ENCODE results near the gene PRKCG.

Gene PRKCG

DNA sequence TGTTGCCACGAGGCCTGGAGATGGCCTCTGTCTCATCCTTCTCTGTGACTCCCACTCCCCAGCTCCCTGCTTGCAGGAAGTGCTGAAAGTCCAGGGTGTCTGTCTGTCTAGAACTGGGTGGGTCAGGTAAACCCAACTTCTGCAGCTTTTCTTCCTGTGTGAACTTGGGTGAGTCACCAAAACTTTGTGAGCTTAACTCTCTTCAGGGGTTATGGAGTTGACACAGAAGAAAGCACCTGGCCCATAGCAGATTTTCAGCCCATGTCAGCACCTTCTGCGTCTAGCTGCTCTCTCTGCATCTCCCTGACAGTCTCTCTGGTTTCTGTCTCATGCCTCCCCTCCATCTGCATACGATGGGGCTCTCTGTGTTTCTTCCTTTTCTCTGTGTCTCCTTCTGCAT, 22.9 kb downstream of the PRKCG start:
- H3K4me1 Mint-ChIP-seq: peaks cover 48% of the 10 kb centered on the region
- no peaks in the 10 kb centered on the region for H3K9me3 Mint-ChIP-seq
- no peak for DNase-seq (ENCODE audit: low spot score in 2 of 2)
- H3K27ac Mint-ChIP-seq: no peak overlapping the region
- no peak overlapping the region for H3K4me3 Mint-ChIP-seq
- ATAC-seq: no peak
- peaks cover 6% of the 10 kb centered on the region for H3K36me3 Mint-ChIP-seq

DNA sequence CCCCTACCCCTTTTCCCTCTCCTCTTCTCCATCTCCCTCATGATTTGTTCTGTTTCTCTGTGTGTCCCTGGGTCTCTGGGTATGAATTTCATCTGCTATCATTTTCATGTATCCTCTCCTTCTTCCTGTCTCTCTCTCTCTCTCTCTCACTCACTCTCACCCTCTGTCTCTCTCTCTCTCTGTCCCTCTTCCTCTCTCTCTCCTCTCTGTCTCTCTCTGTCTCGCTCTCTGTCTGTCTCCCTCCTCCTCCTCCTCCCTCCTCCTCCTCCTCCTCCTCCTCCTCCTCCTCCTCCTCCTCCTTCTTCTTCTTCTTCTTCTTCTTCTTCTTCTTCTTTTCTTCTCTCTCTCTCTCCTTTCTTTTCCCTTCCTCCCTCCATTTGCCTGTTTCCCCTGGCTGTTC, 23.8 kb downstream of the PRKCG start:
- H3K4me3 Mint-ChIP-seq: no peak overlapping the region
- H3K4me1 Mint-ChIP-seq: peaks cover 57% of the 10 kb centered on the region
- DNase-seq (ENCODE audit: low spot score in 2 of 2) (no peak), ATAC-seq (no peak)
- no peaks in the 10 kb centered on the region for H3K9me3 Mint-ChIP-seq
- no peak overlapping the region for H3K27ac Mint-ChIP-seq
- H3K36me3 Mint-ChIP-seq: peaks cover 6% of the 10 kb centered on the region

DNA sequence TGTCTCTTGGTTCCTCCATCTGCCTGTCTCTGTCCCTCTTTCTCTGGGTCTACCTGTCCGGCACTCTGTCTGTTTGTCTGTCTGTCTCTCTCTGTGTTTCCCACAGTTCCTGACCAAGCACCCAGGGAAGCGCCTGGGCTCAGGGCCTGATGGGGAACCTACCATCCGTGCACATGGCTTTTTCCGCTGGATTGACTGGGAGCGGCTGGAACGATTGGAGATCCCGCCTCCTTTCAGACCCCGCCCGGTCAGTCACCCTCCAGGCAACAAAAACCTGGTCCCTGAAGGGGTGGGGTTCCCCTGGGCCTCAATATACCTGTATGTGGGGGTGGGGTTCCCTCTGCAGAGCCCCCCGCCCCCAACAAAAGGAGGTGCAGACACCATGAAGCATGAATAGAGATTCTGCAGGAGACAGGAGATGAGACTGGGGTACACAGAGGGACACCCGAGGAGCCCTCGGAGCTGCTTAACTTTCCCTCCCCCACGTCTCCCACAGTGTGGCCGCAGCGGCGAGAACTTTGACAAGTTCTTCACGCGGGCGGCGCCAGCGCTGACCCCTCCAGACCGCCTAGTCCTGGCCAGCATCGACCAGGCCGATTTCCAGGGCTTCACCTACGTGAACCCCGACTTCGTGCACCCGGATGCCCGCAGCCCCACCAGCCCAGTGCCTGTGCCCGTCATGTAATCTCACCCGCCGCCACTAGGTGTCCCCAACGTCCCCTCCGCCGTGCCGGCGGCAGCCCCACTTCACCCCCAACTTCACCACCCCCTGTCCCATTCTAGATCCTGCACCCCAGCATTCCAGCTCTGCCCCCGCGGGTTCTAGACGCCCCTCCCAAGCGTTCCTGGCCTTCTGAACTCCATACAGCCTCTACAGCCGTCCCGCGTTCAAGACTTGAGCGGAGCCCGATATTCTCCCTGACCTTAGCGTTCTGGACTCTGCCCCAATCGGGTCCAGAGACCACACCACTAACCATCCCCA, 24.5 kb downstream of the PRKCG start:
- Mint-ChIP-seq H3K9me3 (no peaks in the 10 kb centered on the region), H3K4me3 (peak overlapping the region; percentile 9), H3K36me3 (peaks cover 6% of the 10 kb centered on the region), H3K4me1 (peaks cover 57% of the 10 kb centered on the region), H3K27ac (no peak overlapping the region)
- peak; percentile 69 to 88 for DNase-seq (ENCODE audit: low spot score in 2 of 2)
- peak; percentile 69 for ATAC-seq

DNA sequence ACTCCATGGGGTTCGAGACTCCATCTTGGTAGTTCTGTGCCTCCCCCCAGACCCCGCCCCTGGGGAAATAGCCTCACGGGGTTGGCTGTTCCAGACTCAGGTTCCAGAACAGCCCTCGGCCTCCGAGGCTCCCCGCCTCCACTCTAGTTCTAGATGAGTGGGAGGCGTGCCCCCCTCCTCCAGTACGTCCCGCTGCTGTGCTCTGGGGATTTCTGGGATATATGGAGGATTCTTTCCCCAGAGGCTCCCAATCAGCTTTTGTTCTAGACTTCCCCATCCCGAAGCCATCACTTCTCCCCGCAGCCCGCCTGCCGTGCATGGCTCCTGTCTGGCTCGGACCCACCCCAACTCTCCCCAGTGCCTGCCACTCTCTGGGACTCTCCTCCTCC, 25.2 kb downstream of the PRKCG start:
- Mint-ChIP-seq H3K4me1 (peaks cover 57% of the 10 kb centered on the region), H3K36me3 (peaks cover 6% of the 10 kb centered on the region), H3K4me3 (peak overlapping the region; percentile 9), H3K9me3 (no peaks in the 10 kb centered on the region), H3K27ac (no peak overlapping the region)
- DNase-seq (ENCODE audit: low spot score in 2 of 2) (no peak), ATAC-seq (no peak)

DNA sequence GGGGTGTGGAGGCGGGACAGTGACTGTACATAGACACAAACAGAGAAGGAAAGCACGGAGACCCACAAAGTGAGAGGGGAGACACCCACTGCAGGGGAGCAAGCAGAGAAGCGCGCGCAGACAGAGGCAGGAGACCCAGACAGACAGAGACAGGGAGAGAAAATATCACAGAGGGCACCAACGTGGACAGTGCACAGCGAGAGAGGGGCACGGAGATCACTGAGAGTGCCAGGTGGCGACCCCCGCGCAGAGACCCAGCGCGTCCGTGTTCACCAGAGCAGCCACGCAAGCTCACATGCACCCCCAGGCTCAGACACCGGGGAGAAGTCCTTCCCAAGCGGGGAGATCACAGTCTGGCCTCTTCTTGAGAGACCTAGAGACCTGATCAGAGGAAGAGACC, 25.7 kb downstream of the PRKCG start:
- H3K4me1 Mint-ChIP-seq: peaks cover 57% of the 10 kb centered on the region
- H3K36me3 Mint-ChIP-seq: peaks cover 6% of the 10 kb centered on the region
- peak overlapping the region; percentile 9 for H3K4me3 Mint-ChIP-seq
- DNase-seq (ENCODE audit: low spot score in 2 of 2): no peak
- H3K9me3 Mint-ChIP-seq: no peaks in the 10 kb centered on the region
- no peak overlapping the region for H3K27ac Mint-ChIP-seq
- no peak for ATAC-seq

DNA sequence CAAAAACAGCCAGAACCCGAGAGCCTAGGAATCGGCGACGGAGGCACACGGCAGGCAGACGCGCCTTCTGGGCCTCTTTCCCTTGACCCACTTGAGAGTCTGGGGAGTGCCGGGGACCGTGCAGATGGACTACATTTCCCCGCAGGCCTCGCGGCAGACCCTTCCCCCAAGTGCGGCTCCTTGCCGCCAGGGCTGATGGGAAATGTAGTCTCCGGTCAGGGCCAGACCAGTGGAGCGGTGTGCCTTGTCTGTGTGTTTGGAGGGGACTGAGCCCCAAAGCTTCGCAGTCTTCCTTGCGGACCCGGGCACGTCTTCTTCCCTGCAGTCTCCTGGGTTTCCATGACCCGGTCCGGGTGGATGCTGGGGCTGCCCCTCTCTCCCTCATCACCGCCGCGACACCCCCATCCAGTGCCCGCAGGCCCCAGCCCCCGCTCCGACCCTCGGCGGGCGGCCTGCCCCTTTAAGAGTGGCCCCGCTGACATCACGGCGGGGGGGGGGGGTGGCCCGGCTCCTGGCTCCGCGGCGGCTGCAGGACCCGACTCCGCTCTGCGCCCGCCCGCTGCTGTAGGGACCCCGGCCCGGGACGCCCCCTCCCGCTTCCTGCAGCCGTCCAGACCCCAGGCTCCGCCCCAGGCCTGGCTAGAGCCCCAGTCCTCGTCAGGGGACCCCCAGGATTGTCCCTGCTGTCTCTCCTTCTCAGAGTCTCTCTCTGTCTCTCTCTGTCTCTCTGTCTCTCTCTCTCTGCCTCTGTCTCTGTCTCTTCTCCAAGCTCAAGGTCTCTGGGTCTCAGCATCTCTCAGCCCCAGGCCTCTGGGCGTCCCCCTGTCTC, 26.3 kb downstream of the PRKCG start:
- DNase-seq (ENCODE audit: low spot score in 2 of 2): peak in 1 of 2 donors; percentile 66
- Mint-ChIP-seq H3K36me3 (peaks cover 4% of the 10 kb centered on the region), H3K4me1 (peaks cover 57% of the 10 kb centered on the region), H3K27ac (no peak overlapping the region), H3K9me3 (no peaks in the 10 kb centered on the region), H3K4me3 (peak overlapping the region; percentile 31)
- ATAC-seq: peak; percentile 75

DNA sequence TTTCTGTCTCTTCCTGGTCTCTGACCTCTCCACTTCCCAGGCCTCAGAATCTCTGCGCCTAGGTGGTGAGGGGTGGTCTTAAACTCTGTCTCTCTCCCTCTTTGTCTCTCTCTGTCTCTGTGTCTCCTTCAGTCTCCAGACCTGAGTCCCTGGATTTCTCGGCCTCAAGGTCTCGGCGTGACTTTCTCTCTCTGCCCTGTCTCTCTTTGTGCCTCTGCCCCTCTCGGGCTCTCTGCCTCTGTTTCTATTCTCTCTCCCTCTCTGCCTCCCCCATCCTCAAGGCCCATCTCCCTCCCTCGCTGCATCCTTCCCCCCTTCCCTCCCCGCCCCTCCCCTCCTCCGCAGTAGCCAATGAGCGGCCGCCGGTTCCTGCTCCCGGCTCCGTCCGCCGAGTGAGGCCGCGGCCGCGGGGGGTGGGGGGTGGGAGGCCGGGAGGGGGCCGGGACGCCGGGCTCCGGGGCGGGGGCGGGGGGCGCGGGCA, 27.0 kb downstream of the PRKCG start, which contains the start of gene CACNG7:
Gene CACNG7 (plus strand): TSS at position 344 of the 481 bp plus-strand sequence. CDS start 3,554 bp downstream, outside the sequence.
- Mint-ChIP-seq H3K4me1 (peaks cover 57% of the 10 kb centered on the region), H3K9me3 (no peaks in the 10 kb centered on the region), H3K27ac (no peak within 1 kb of the TSS), H3K36me3 (no peaks in the 10 kb centered on the region), H3K4me3 (peak within 1 kb of the TSS; percentile 31)
- no peak for DNase-seq (ENCODE audit: low spot score in 2 of 2)
- no peak for ATAC-seq

DNA sequence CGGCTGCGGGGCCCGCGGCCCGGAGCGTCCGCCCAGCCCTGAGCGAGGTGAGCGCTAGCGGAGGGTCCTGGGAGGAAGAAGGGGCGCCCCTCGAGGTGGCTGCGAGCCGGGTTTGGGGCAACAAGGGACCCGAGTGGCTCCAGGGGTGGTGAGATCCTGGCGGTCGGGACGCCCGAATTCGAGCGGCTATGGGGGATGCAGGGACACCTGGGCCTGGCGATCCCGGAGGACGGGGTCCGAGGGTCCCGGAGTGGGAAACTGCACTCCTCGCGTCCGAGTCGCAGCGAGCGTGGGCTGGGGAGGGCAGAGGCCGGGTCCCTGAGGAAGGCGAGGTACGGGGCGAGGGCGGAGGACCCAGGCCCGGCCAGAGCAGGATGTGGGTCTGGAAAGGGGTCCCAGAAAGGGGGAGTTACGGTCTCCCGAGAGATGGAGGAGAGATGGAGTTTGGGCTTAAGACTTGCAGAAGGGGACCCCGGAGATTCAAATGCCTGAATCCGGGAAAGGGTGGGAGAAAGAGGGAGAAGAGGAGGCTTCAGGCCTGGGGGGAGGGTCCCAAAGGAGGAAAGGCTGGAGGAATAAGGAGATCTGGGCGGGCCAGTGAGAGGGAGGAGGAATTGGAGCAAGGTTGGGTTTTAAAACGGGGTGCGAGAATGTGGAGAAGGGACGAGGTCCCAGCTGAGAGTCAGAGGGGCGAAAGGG, 27.6 kb downstream of the PRKCG start:
- Mint-ChIP-seq H3K36me3 (no peaks in the 10 kb centered on the region), H3K4me3 (no peak overlapping the region), H3K27ac (no peak overlapping the region), H3K9me3 (no peaks in the 10 kb centered on the region), H3K4me1 (peaks cover 57% of the 10 kb centered on the region)
- DNase-seq (ENCODE audit: low spot score in 2 of 2) (no peak), ATAC-seq (no peak)

DNA sequence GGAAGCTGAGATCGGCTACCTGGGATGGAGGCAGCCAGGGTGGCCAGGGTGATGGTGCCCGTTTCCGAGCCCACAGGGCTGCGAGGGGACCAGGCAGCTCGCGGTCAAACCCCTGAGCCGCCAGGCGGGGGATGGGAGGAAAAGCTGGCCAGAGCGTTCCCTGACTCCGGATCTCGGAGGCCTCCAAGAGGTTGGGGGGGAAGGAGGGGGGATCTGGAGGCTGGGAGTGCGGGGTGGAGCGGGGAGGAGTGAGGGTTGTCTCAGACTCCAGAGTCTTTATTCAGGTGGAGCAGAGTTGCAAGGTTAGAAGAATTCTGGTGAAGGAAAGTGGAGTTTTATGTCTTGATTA, 28.1 kb downstream of the PRKCG start:
- no peak for ATAC-seq
- Mint-ChIP-seq H3K36me3 (no peaks in the 10 kb centered on the region), H3K4me1 (peaks cover 53% of the 10 kb centered on the region), H3K4me3 (no peak overlapping the region), H3K27ac (no peak overlapping the region), H3K9me3 (peaks cover 3% of the 10 kb centered on the region)
- no peak for DNase-seq (ENCODE audit: low spot score in 2 of 2)

DNA sequence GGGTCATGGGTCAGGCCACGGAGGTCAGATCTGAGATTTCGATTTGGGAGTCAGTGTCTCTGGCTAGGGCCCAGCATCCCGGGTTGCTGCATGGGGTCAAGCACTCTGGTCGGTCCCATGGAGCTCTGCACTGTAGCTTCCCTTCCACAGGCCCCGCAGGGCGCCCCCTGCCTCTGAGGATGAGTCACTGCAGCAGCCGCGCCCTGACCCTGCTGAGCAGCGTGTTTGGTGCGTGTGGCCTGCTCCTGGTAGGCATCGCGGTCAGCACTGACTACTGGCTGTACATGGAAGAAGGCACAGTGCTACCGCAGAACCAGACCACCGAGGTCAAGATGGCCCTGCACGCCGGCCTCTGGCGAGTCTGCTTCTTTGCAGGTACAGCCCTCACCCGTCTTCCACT, 30.7 kb downstream of the PRKCG start:
- no peak overlapping the region for H3K27ac Mint-ChIP-seq
- no peak for ATAC-seq
- DNase-seq (ENCODE audit: low spot score in 2 of 2): no peak

DNA sequence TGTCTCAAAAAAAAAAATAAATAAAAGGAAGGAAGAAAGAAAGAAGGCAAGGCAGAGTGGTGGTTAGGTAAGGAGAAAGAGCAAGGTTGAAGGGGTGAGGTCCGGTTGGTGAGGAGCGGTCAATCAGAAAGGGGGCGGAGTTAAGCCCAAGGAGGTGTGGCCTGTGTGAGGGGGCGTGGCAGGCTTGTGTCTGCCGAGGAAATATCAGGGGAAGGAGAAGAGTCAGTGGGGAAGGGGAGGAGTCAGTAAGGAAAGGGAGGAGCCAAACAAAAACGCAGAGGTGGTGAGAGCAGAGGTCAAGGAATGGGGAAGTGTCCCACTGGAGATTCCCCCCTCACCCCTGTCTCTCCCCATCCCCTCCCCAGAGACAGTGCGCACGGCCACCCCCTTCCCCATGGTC, 33.0 kb downstream of the PRKCG start:
- ATAC-seq (no peak), DNase-seq (ENCODE audit: low spot score in 2 of 2) (no peak)
- Mint-ChIP-seq H3K9me3 (peaks cover 3% of the 10 kb centered on the region), H3K4me1 (peaks cover 8% of the 10 kb centered on the region), H3K36me3 (no peaks in the 10 kb centered on the region), H3K4me3 (no peak overlapping the region), H3K27ac (no peak overlapping the region)

More for the DNA sequence above, 30.7 kb downstream of the PRKCG start:
- H3K9me3 Mint-ChIP-seq: peaks cover 3% of the 10 kb centered on the region
- H3K36me3 Mint-ChIP-seq: no peaks in the 10 kb centered on the region
- peaks cover 28% of the 10 kb centered on the region for H3K4me1 Mint-ChIP-seq
- no peak overlapping the region for H3K4me3 Mint-ChIP-seq

DNA sequence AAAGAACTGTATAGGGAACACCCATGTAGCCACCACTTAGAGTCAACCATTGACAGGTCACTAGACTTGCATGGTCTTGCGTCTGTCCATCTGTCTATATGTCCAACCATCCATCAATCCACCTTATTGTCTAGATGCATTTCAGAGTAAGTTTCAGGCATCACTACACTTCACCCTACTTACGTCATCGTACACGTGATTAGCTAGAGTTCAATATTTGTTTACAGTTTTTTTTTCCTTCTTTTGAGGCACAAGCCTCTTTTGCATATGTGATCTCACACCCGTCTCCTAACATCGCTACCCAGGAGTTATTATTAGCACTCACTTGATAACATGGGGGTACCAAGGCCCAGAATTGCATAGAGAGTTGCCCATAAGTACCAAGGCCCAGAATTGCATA, 34.0 kb downstream of the PRKCG start:
- H3K4me3 Mint-ChIP-seq: no peak overlapping the region
- H3K27ac Mint-ChIP-seq: no peak overlapping the region
- H3K36me3 Mint-ChIP-seq: no peaks in the 10 kb centered on the region
- DNase-seq (ENCODE audit: low spot score in 2 of 2): no peak
- H3K9me3 Mint-ChIP-seq: peaks cover 3% of the 10 kb centered on the region
- no peaks in the 10 kb centered on the region for H3K4me1 Mint-ChIP-seq
- no peak for ATAC-seq

DNA sequence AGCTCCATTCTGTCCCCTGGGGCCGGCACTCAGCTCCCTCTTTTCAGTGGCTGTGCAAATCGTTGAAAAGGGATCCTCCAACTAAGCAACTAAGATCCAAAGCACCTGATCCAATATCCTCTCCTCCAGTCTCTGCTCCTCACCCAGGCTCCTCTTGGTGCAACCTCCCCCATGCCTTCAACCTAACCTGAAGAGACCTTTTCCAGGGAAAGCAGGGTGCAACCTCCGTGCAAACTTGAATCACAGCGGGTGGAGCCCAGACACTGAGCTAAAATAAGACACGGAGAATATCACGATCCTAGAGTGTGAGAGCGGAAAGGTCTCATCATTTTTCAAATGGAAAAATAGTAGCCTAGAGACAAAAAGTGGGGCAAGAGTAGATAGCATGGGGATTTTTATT, 35.4 kb downstream of the PRKCG start:
- DNase-seq (ENCODE audit: low spot score in 2 of 2) (no peak), ATAC-seq (no peak)
- no peak overlapping the region for H3K27ac Mint-ChIP-seq
- no peaks in the 10 kb centered on the region for H3K36me3 Mint-ChIP-seq
- no peak overlapping the region for H3K4me3 Mint-ChIP-seq
- H3K9me3 Mint-ChIP-seq: peaks cover 3% of the 10 kb centered on the region
- H3K4me1 Mint-ChIP-seq: no peaks in the 10 kb centered on the region

DNA sequence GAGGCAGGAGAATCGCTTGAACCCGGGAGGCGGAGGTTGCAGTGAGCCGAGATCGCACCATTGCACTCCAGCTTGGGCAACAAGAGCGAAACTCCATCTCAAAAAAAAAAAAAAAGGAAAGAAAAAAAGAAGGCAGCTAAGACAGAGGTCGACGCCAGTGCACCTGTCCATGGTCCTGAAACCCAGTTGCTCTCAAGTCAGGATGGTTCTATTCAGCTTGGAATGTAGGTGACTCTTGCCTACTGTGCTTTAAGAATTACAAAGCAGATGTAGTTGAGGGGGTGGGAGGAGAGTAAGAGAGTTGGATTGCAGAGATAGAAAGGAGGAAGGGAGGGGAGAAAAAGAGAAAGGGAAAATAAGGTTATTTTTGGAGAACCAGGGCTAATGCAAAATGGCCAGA, 45.7 kb downstream of the PRKCG start:
- no peaks in the 10 kb centered on the region for H3K36me3 Mint-ChIP-seq
- no peaks in the 10 kb centered on the region for H3K4me1 Mint-ChIP-seq
- H3K27ac Mint-ChIP-seq: no peak overlapping the region
- no peak overlapping the region for H3K4me3 Mint-ChIP-seq
- DNase-seq (ENCODE audit: low spot score in 2 of 2) (no peak), ATAC-seq (no peak)
- H3K9me3 Mint-ChIP-seq: peaks cover 2% of the 10 kb centered on the region

DNA sequence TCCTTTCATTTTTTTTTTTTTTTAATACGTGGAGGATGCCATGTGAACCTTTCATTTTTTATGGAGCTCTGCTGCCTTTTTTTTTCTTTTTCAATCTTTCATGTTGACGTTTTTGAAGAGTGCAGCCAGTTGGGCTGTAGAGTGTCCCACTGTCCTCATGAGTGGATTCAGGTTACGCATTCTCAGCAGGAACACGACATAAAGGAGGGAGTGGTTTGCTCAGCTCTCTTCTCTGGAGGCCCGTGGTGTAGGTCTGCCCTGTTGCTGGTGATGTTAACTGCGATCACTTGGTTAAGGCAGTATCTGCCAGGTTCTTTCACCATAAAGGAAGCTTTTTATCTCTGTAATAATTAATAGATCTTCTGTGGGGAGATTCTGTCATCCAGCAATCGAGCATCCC, 54.0 kb downstream of the PRKCG start:
- Mint-ChIP-seq H3K9me3 (no peaks in the 10 kb centered on the region), H3K4me1 (no peaks in the 10 kb centered on the region), H3K4me3 (no peak overlapping the region), H3K36me3 (no peaks in the 10 kb centered on the region), H3K27ac (no peak overlapping the region)
- DNase-seq (ENCODE audit: low spot score in 2 of 2): no peak
- no peak for ATAC-seq
